ENCODE measurements around the gene EFHC1.
A peak's percentile ranks its signal among the peaks of the same experiment; 100 is the strongest.

Gene EFHC1

GRCh38 chr6:52540286-52540902, 120.3 kb downstream of the EFHC1 start:
- no peak for DNase-seq

GRCh38 chr6:52541135-52541534, 121.0 kb downstream of the EFHC1 start:
- no peak for DNase-seq

GRCh38 chr6:52543262-52543661, 123.1 kb downstream of the EFHC1 start:
- no peak for DNase-seq

- DNase-seq = no peak
These were observed 123.8 kb downstream of the EFHC1 start for GRCh38 chr6:52543729-52544601.

- DNase-seq = no peak
These were observed 124.7 kb downstream of the EFHC1 start for GRCh38 chr6:52544602-52545405.

- no peak for DNase-seq
These were observed 125.4 kb downstream of the EFHC1 start for GRCh38 chr6:52545406-52546119.

- no peak for DNase-seq
These were observed 126.0 kb downstream of the EFHC1 start for GRCh38 chr6:52546192-52546591.

- DNase-seq = no peak
These were observed 126.5 kb downstream of the EFHC1 start for GRCh38 chr6:52546678-52547077.

- no peak for DNase-seq
These were observed 127.7 kb downstream of the EFHC1 start for GRCh38 chr6:52547647-52548352.

GRCh38 chr6:52548353-52548713, 128.2 kb downstream of the EFHC1 start:
- no peak for DNase-seq

GRCh38 chr6:52548999-52549398, 128.9 kb downstream of the EFHC1 start:
- no peak for DNase-seq

GRCh38 chr6:52549428-52549827, 129.3 kb downstream of the EFHC1 start:
- no peak for DNase-seq

- no peak for DNase-seq
These were observed 130.0 kb downstream of the EFHC1 start for GRCh38 chr6:52550014-52550575.

GRCh38 chr6:52550870-52551269, 130.7 kb downstream of the EFHC1 start:
- DNase-seq = no peak

- DNase-seq = peak in 6 of 14 donors; percentile 11 to 56 (median 22)
These were observed 131.5 kb downstream of the EFHC1 start for GRCh38 chr6:52551483-52552277.

- DNase-seq = no peak
These were observed 132.1 kb downstream of the EFHC1 start for GRCh38 chr6:52552278-52552643.

- DNase-seq = no peak
These were observed 133.0 kb downstream of the EFHC1 start for GRCh38 chr6:52553158-52553557.

- no peak for DNase-seq
These were observed 133.6 kb downstream of the EFHC1 start for GRCh38 chr6:52553719-52554118.

- no peak for DNase-seq
These were observed 134.6 kb downstream of the EFHC1 start for GRCh38 chr6:52554684-52555280.

- DNase-seq = no peak
These were observed 135.5 kb downstream of the EFHC1 start for GRCh38 chr6:52555518-52556233.

Measured in C1 segment of cervical spinal cord (tissue), 14 donors.